MM.1S (cell line): Measurements from ENCODE around the gene ATP1A2.
A peak's percentile ranks its signal among the peaks of the same experiment; 100 is the strongest.

ENCODE experiments used
- DNase-seq: peaks from one replicate; pipeline ENCODE4 v3.0.0-alpha.2; 2015
- H2AFZ ChIP-seq: fragments of 300-600 bp; sonication (generic); 2 replicates; pipeline ENCODE4 v1.6.0; 2016; ENCODE audit warnings: antibody characterized with exemption, low read length
- H3F3A ChIP-seq: fragments of 300-600 bp; sonication (generic); 2 replicates; pipeline ENCODE4 v1.6.1; 2016; ENCODE audit warnings: mild to moderate bottlenecking, antibody characterized with exemption, low read length, moderate library complexity, mixed read lengths; ENCODE audit not compliant: insufficient read depth
- H3K27ac ChIP-seq: fragments of 300-600 bp; sonication (generic); 2 replicates; pipeline ENCODE4 v1.5.1; 2016; ENCODE audit warnings: mild to moderate bottlenecking, low read length
- H3K27me3 ChIP-seq: fragments of 300-600 bp; sonication (generic); replicated peaks from 2 replicates; pipeline ENCODE4 v1.6.0; 2016; ENCODE audit warnings: low read length; ENCODE audit not compliant: insufficient read depth
- H3K36me3 ChIP-seq: fragments of 300-600 bp; sonication (generic); replicated peaks from 2 replicates; pipeline ENCODE4 v1.6.1; 2016; ENCODE audit warnings: mild to moderate bottlenecking, low read length, mixed read lengths; ENCODE audit not compliant: insufficient read depth
- H3K4me1 ChIP-seq: fragments of 300-600 bp; sonication (generic); 2 replicates; pipeline ENCODE4 v1.6.1; 2016; ENCODE audit warnings: low read length, mixed read lengths
- H3K4me2 ChIP-seq: fragments of 300-600 bp; sonication (generic); 2 replicates; pipeline ENCODE4 v1.6.0; 2016; ENCODE audit warnings: low read depth, low read length
- H3K4me3 ChIP-seq: fragments of 300-600 bp; sonication (generic); 2 replicates; pipeline ENCODE4 v1.5.1; 2016; ENCODE audit warnings: low read length, mixed read lengths
- H3K79me2 ChIP-seq: fragments of 300-600 bp; sonication (generic); 2 replicates; pipeline ENCODE4 v1.6.1; 2016; ENCODE audit warnings: mixed run types, low read length, mixed read lengths
- H3K9ac ChIP-seq: fragments of 300-600 bp; sonication (generic); 2 replicates; pipeline ENCODE4 v1.6.1; 2016; ENCODE audit warnings: low read length, mixed read lengths
- H3K9me2 ChIP-seq: fragments of 300-600 bp; sonication (generic); replicated peaks from 2 replicates; pipeline ENCODE4 v1.6.1; 2016; ENCODE audit warnings: mild to moderate bottlenecking, low read length, mixed read lengths; ENCODE audit not compliant: insufficient read depth
- H3K9me3 ChIP-seq: fragments of 300-600 bp; sonication (generic); replicated peaks from 2 replicates; pipeline ENCODE4 v1.6.1; 2016; ENCODE audit warnings: mild to moderate bottlenecking, low read length, mixed read lengths; ENCODE audit not compliant: insufficient read depth
- H4K20me1 ChIP-seq: fragments of 300-600 bp; sonication (generic); 2 replicates; pipeline ENCODE4 v1.6.1; 2016; ENCODE audit warnings: mild to moderate bottlenecking, low read length, moderate library complexity, mixed read lengths; ENCODE audit not compliant: insufficient read depth
- EZH2 ChIP-seq: fragments of 300-600 bp; sonication (generic); optimal IDR thresholded peaks from 2 replicates; pipeline ENCODE3; 2017; ENCODE audit warnings: low read depth, mild to moderate bottlenecking, antibody characterized with exemption, low read length, mixed read lengths
- EZH2phosphoT487 ChIP-seq: fragments of 300-600 bp; sonication (generic); IDR thresholded peaks from 2 replicates; pipeline ENCODE4 v1.6.1; 2018; ENCODE audit warnings: antibody characterized with exemption, low read length
- TF ChIP-seq, protein P1 (sequence below): fragments of 300-600 bp; sonication (generic); IDR thresholded peaks from 2 replicates; pipeline ENCODE4 v1.5.1; 2016; ENCODE audit warnings: antibody characterized with exemption, low read length, mixed read lengths

Gene ATP1A2

DNA sequence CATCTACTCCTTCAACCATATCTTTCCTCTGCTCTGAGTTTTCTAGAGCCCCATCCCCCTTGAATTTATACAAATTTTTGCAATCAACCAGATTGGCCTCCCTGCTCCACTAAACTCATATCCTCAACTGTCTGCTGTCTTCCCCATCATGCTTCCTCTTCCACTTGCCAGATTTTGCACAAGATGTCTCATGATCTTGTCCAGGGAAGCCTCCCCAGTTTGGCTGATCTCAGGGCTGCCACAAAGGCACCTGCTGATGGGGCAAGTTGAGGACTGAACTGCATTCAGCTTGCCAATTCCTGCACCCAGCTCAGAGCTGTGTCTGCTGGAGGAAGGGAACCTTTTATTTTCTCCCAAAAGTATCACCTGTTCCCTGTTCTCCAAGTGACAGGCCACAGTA is 38.1 kb upstream of the ATP1A2 start:
- Histone ChIP-seq H3K27ac (no peak overlapping the region), H3K4me2 (no peak overlapping the region), H3K9ac (no peak overlapping the region), H3K79me2 (no peaks in the 10 kb centered on the region), H3K36me3 (no peaks in the 10 kb centered on the region), H3F3A (peaks cover 9% of the 10 kb centered on the region; the same call in 1 of the 2 replicates), H3K27me3 (peaks cover 22% of the 10 kb centered on the region), H3K4me3 (no peak overlapping the region), H3K9me2 (no peaks in the 10 kb centered on the region), H4K20me1 (no peaks in the 10 kb centered on the region), H3K9me3 (no peaks in the 10 kb centered on the region), H2AFZ (no peak overlapping the region), H3K4me1 (peaks cover 27% of the 10 kb centered on the region)
- TF ChIP-seq, protein P1, sequence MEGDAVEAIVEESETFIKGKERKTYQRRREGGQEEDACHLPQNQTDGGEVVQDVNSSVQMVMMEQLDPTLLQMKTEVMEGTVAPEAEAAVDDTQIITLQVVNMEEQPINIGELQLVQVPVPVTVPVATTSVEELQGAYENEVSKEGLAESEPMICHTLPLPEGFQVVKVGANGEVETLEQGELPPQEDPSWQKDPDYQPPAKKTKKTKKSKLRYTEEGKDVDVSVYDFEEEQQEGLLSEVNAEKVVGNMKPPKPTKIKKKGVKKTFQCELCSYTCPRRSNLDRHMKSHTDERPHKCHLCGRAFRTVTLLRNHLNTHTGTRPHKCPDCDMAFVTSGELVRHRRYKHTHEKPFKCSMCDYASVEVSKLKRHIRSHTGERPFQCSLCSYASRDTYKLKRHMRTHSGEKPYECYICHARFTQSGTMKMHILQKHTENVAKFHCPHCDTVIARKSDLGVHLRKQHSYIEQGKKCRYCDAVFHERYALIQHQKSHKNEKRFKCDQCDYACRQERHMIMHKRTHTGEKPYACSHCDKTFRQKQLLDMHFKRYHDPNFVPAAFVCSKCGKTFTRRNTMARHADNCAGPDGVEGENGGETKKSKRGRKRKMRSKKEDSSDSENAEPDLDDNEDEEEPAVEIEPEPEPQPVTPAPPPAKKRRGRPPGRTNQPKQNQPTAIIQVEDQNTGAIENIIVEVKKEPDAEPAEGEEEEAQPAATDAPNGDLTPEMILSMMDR: no peak
- TF ChIP-seq EZH2phosphoT487 (no peak), EZH2 (no peak)
- no peak for DNase-seq

DNA sequence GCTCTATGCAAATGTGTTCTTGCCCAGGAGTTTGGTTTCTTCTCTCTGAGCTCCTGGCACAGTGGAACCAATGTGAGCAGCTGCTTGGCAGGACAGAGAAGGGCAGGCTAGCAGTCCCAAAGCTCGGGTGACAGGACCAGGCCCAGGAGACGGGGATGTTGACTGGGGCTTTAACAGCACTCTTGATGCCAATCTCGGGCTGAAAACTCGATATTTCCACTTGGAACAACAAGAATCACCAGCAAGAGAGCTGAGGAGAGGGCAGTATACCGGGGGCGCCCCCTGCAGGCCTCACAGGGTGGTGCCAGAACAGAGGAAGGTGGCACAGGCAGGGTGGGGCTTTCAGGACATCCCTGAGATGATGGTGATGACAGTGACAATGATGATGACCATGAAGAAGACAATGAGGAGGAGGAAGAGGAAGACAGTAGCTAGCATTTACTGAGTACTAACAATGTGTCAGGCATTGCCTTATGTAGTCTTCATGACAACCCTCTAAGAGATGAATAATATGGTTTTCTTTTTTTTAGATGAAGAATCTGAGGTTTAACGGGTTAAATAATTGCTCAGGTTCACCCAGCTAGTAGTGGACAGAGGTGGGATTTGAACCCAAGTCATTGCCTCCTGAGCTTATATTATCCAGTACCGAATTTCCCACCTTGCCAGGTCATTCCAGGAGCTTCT is 36.9 kb upstream of the ATP1A2 start:
- TF ChIP-seq EZH2: no peak
- TF ChIP-seq EZH2phosphoT487: no peak
- TF ChIP-seq, protein P1: peak; percentile 100
- peak overlapping the region; percentile 74 for H2AFZ ChIP-seq
- H3K9me2 ChIP-seq: no peaks in the 10 kb centered on the region
- no peaks in the 10 kb centered on the region for H4K20me1 ChIP-seq
- H3K4me2 ChIP-seq: peak overlapping the region; percentile 54; the same call in 1 of the 2 replicates
- no peak overlapping the region for H3K4me3 ChIP-seq
- H3F3A ChIP-seq: peaks cover 9% of the 10 kb centered on the region; the same call in 1 of the 2 replicates
- no peak overlapping the region for H3K27ac ChIP-seq
- no peaks in the 10 kb centered on the region for H3K9me3 ChIP-seq
- no peak overlapping the region; the same call in 1 of the 2 replicates for H3K9ac ChIP-seq
- peaks cover 33% of the 10 kb centered on the region for H3K27me3 ChIP-seq
- peaks cover 25% of the 10 kb centered on the region for H3K4me1 ChIP-seq
- H3K79me2 ChIP-seq: no peaks in the 10 kb centered on the region
- H3K36me3 ChIP-seq: no peaks in the 10 kb centered on the region
- DNase-seq: peak; percentile 63

DNA sequence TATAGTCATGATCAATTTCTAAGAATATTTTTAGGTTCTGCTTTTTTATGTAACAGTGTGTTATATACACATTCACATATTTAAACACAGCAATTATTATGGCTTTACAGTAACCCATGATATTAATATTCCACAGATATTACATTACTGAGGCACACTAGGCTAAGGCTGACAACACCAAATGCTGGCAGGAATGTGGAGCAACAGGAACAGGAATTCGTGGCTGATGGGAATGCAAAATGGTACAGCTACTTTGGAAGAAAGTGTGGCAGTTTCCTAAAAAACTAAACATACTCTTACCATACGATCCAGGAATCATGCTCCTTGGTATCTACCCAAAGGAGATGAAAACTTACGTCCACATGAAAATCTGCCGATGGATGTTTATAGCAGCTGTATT is 36.1 kb upstream of the ATP1A2 start:
- H3K27ac ChIP-seq: no peak overlapping the region
- H3K4me3 ChIP-seq: no peak overlapping the region
- DNase-seq: no peak
- no peaks in the 10 kb centered on the region for H3K9me2 ChIP-seq
- H3K4me1 ChIP-seq: peaks cover 28% of the 10 kb centered on the region
- H3K9ac ChIP-seq: no peak overlapping the region
- H4K20me1 ChIP-seq: no peaks in the 10 kb centered on the region
- no peak overlapping the region for H3K4me2 ChIP-seq
- H3K9me3 ChIP-seq: no peaks in the 10 kb centered on the region
- H3K36me3 ChIP-seq: no peaks in the 10 kb centered on the region
- TF ChIP-seq, protein P1: no peak
- no peak for TF ChIP-seq EZH2phosphoT487
- peaks cover 34% of the 10 kb centered on the region for H3K27me3 ChIP-seq
- H3K79me2 ChIP-seq: no peaks in the 10 kb centered on the region
- peaks cover 9% of the 10 kb centered on the region; the same call in 1 of the 2 replicates for H3F3A ChIP-seq
- no peak overlapping the region for H2AFZ ChIP-seq
